Activated CD8-positive, alpha-beta memory T cell treated with anti-CD3 and anti-CD28 coated beads for 48 hours (primary cell): ENCODE results near the gene AGAP1.

Experiments used
- DNase-seq, 3 experiments: peaks; one replicate each; pipeline ENCODE4 v3.0.0-alpha.2; 2020; ENCODE audit warnings: low read depth in 2 of 3, low spot score in 2 of 3

AGAP1 gene

GRCh38 chr2:236010920-236011685 is 517.3 kb downstream of the AGAP1 start:
- no peak for DNase-seq

GRCh38 chr2:236012155-236012554 is 518.3 kb downstream of the AGAP1 start:
- DNase-seq = no peak

DNA sequence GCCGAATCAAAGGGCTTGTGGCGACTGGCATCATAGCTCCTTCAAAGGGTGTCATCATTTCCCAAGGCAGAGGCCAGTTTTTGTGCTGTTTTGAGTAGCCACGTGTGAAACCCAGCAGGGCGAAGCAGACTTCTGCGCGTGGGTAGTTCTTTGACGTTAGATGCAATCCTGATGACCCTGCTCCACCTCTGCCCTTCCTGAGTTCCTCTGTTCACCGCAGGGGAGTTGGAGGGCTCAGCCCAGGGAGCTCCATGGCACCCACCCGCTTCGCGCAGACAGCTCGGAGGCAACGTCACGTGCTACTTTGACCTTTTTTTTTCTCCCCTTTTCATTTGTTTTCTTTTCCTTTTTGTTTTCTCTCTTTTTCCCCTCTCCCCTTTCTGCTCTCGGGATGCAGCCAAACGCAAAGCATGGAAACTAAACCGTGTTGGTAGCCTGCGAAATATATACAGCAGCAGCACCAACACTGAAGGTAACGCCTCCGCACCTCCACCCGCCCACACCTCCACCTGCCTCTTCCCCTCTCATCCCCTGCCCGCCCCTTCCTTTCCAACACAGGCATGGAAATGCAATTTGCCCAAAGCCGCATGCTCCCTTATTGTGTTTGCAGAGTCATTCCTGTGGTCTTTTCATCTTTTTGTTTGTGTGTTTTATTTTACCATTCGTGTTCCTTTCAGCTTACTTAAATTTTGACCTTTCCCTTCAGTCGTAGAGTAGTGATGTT is 520.7 kb downstream of the AGAP1 start:
- no peak for DNase-seq

DNA sequence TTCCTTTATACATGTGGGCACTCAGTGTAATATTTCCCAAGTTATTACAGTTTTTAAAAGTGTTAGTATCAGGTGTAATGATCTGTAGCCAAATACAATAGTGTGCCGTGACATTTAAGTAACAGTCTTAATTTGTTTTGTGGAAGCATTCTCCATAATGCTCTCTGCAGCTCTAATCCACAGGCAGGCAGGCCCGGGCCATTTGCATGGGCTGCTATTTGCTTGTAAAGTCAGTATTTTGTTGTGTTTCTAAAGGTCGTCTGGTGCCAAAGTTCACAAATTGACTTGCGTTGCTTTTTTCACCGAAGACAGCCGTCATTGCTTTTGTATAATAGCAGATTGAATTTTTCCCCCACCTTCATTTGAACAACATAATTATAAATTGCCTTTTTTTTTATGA is 521.3 kb downstream of the AGAP1 start:
- DNase-seq = no peak

GRCh38 chr2:236016496-236016895 is 522.7 kb downstream of the AGAP1 start:
- no peak for DNase-seq

GRCh38 chr2:236017446-236017845 is 523.6 kb downstream of the AGAP1 start:
- DNase-seq = no peak

- DNase-seq = no peak
Observed at GRCh38 chr2:236019434-236019833, 525.6 kb downstream of the AGAP1 start.

DNA sequence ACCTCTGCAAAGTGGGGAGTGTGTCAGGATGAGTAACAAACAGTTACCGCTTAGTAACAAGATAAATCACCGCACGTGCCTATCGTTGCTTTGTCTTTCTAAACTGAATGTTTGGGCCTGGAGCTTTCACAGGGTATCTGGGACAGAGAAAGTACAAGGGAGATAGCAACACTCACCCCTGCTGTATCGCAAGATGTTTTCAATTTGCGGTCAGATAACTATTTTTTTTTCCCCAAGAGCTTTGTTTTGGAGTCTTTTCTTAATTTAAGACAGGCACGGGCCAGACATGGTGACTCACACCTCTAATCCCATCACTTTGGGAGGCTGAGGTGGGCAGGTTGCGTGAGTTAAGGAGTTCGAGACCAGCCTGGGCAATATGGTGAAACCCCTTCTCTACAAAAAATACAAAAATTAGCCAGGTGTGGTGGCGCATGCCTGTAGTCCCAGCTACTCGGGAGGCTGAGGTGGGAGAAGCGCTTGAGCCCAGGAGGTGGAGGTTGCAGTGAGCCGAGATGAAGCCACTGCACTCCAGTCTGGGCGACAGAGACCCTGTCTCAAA is 527.7 kb downstream of the AGAP1 start:
- DNase-seq = no peak

- no peak for DNase-seq
Observed at GRCh38 chr2:236022128-236022527, 528.3 kb downstream of the AGAP1 start.

- DNase-seq = no peak
Observed at GRCh38 chr2:236025892-236026291, 532.0 kb downstream of the AGAP1 start.

DNA sequence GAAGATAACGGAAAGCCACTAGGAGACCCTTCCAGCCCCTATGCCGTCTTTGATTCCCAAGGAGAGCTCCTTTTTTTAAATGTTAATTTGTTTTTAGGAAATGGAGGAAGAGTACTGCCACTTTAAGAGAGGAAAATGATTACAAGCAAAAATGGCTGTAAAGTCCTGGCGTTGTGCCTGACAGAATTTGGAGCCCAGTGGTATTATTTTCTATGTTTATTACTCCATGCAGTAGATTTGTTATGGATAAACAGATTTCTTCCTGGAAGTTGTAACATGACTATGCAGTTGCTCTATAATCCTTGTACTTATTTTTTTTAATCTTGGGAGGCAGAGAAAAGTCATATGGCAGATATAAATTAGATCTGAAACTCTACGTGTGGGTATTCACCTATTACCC is 533.0 kb downstream of the AGAP1 start:
- no peak for DNase-seq

GRCh38 chr2:236028066-236028465 is 534.2 kb downstream of the AGAP1 start:
- DNase-seq = no peak

- DNase-seq = no peak
Observed at GRCh38 chr2:236033462-236033861, 539.6 kb downstream of the AGAP1 start.

- DNase-seq = no peak
Observed at GRCh38 chr2:236034974-236035373, 541.1 kb downstream of the AGAP1 start.

GRCh38 chr2:236036045-236036444 is 542.2 kb downstream of the AGAP1 start:
- DNase-seq = no peak

- DNase-seq = no peak
Observed at GRCh38 chr2:236038096-236038495, 544.3 kb downstream of the AGAP1 start.

DNA sequence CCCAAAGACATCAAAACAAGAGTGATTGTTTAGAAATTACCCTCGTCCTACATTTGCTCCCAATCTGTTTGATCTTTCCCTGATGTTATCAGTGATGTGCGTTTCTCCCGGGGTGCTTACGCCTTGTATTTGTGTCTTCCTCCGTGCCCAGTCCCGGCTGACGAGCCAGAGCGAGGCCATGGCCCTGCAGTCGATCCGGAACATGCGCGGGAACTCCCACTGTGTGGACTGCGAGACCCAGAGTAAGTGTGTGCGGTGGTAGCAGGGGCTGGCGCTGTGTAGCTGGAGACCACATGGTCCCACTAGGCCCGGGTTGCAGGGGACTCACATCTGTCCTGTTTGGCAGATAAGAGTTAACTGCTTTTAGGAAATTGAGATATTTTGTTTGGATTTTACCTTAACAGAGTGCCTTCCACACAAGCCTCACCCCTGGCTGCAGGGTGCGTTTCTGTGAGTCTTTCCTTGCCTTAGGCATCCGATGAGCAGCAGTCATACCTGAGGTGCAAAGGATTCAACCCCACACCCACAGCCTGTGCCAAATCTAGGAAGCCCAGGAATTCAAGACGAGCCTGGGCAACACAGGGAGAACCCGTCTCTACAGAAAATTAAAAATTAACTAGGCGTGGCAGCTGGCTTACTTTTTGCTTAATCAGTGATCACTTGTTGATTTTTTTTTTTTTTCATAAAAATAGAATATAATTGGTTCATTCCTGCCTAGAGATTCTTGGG is 546.9 kb downstream of the AGAP1 start:
- DNase-seq = no peak

DNA sequence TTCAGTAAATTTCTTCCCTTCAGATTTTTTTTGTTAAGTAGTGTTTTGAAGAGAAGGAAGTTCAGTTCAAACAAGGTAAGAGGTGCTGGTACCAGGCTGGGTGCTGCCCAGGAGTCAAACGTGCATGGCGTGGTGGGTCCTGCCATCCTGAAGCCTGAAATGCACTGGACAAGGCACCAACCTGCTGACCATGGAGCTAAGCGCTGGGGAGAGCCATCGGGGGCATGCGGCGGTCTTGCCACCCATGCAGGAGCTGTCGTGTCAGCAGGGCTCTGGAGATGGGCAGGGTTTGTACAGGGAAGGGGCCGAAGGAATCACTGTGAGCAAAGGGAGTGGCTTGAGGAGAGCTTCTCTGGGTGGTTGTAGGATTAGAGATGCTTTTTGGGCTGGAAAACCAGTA is 547.8 kb downstream of the AGAP1 start:
- no peak for DNase-seq

- DNase-seq = no peak
Observed at GRCh38 chr2:236042087-236042486, 548.2 kb downstream of the AGAP1 start.

- no peak for DNase-seq
Observed at GRCh38 chr2:236044191-236044590, 550.3 kb downstream of the AGAP1 start.
